Heart right ventricle (tissue), 16 donors: ENCODE measurements around the gene TRABD2B. TPM values are rescaled to one million over a fixed set of nuclear protein-coding genes. Genes with fewer than 3 reads are reported as not detected.

Experiments used
- ATAC-seq, 8 donors: fragments of 200-7000 bp; cut with Tn5 transposase; one replicate each; pipeline ENCODE4 v1.9.1; 2020; ENCODE audit warnings: mild to moderate bottlenecking in 8 of 8, moderate library complexity in 8 of 8, moderate number of reproducible peaks in 1 of 8
- DNase-seq, 2 donors: peaks; one replicate each; pipeline ENCODE4 v3.0.0-alpha.2; 2020
- H3K27ac ChIP-seq, 10 donors: fragments of 200-600 bp; sonication (generic) in 2 of 10; one replicate each; pipeline versions ENCODE4 v1.5.0 to v1.8.0; 2020 to 2022; ENCODE audit warnings: mild to moderate bottlenecking in 3 of 10
- H3K27me3 ChIP-seq, 7 donors: fragments of 200-600 bp; one replicate each; pipeline ENCODE4 v1.8.0; 2021 to 2022; ENCODE audit warnings: mild to moderate bottlenecking in 2 of 7
- H3K36me3 ChIP-seq, 9 donors: fragments of 200-600 bp; sonication (generic) in 1 of 9; one replicate each; pipeline versions ENCODE4 v1.5.0 to v1.8.0; 2020 to 2022; ENCODE audit warnings: mild to moderate bottlenecking in 2 of 9
- H3K4me1 ChIP-seq, 9 donors: fragments of 200-600 bp; sonication (generic) in 1 of 9; one replicate each; pipeline versions ENCODE4 v1.5.0 to v1.8.0; 2020 to 2022; ENCODE audit warnings: mild to moderate bottlenecking in 4 of 9
- H3K4me3 ChIP-seq, 10 donors: fragments of 200-600 bp; sonication (generic) in 2 of 10; one replicate each; pipeline versions ENCODE4 v1.5.0 to v1.8.0; 2020 to 2022; ENCODE audit warnings: mild to moderate bottlenecking in 7 of 10, moderate library complexity in 2 of 10
- H3K9me3 ChIP-seq, 11 donors: fragments of 200-600 bp in 10 of 11; sonication (generic) in 2 of 11; one replicate each; pipeline versions ENCODE4 v1.5.0 to v1.8.0; 2013 to 2022; ENCODE audit warnings: mild to moderate bottlenecking in 2 of 11, control low read depth in 1 of 11, moderate library complexity in 1 of 11
- WGBS, 2 donors: extraction: QIAGEN DNeasy Blood & Tissue Kit; methylation state at CpG; one replicate each; pipeline ENCODE4 v1.1.7; 2013; ENCODE audit warnings: inconsistent platforms in 1 of 2; 5-methylcytosine and 5-hydroxymethylcytosine counted together
- intact Hi-C, 10 donors: fragments of 100-400 bp; cut with DNase I; formaldehyde crosslinking; loops; one replicate each; pipeline versions ENCODE4 v1.11.1 to v1.14.2; 2022
- polyA plus RNA-seq, 2 donors: library from polyadenylated mRNA; stranded (reverse); fragments of 200-250 nt; gene quantifications; one replicate each; pipeline ENCODE4 v1.2.3, GENCODE V29; 2013
- total RNA-seq, 10 donors: library from RNA; stranded (reverse); fragmentation: NEBNext Ultra II Directional in 3 of 10; extraction: Animal tissue kit (Norgen Biotek cat#: 25700) in 3 of 10; gene quantifications; one replicate each; pipeline versions ENCODE4 v1.2.1 to v1.2.4, GENCODE V29; 2021 to 2023
- TF ChIP-seq, protein P1 (sequence below), 9 donors: fragments of 200-600 bp; sonication (generic) in 2 of 9; IDR thresholded peaks; one replicate each; pipeline versions ENCODE4 v1.5.0 to v1.8.0; 2021 to 2022; ENCODE audit warnings: antibody characterized with exemption in 9 of 9, mild to moderate bottlenecking in 5 of 9, moderate library complexity in 1 of 9
- donor health status: Arrhythmogenic right ventricular cardiomyopathy.
- donor health status: ischemic (EF 13 %, LVEDD 7.1; RV severe dilation, severe dysfunction).
- donor health status: healthy with polysubstance abuse.
- donor health status: DM: no; HTN: yes; CAD: no.
- donor health status: DM: no; HTN: no; CAD: no.
- donor health status: ischemic (EF 25% LVEDD 6.9; RV normal size, moderate dysfunction).
- donor health status: ischemic (EF 25% LVEDD 5.7; RV mildly dilated, moderate dysfunction).
- donor health status: healthy.
- donor health status: DM: yes; HTN: yes; CAD: no.
- donor health status: Ischemic cardiomyopathy.
- donor health status: ischemic (EF 35%, LVEDD 5.7; RV mildly dilated, moderate dysfunction).
- donor health status: nonischemic (EF 11% LVEDD 7.7; RV severe dilation, severe dysfunction).
- donor health status: DM: yes; HTN: yes; CAD: no.
- donor health status: PGD.
- donor health status: ischemic (EF 29% LVEDD 5.4; RV normal size, mild dysfunction).
- donor health status: nonischemic (EF 23%, LVEDD 6.1; RV moderate dilation, normal function).

The TRABD2B gene
- total and polyA plus RNA-seq, 12 donors = 0.21 to 1.1 (median 0.53) TPM

- intact Hi-C loops = no loop called here
- peaks cover 0 to 29% (median 7%) of the 10 kb centered on the region in 9 donors for H3K4me1 ChIP-seq
- WGBS, 2 donors = 56 to 69% methylated on average over 12 of the region's 12 CpGs
- no peaks in the 10 kb centered on the region for H3K9me3 ChIP-seq
- H3K27ac ChIP-seq = peak overlapping the region in 2 of 10 donors; percentile 31 to 37
- H3K36me3 ChIP-seq = no peaks in the 10 kb centered on the region
- DNase-seq (peak in 1 of 2 donors; percentile 19), ATAC-seq (peak in 6 of 8 donors; percentile 32 to 76 (median 58))
- H3K4me3 ChIP-seq = no peak overlapping the region
- TF ChIP-seq, protein P1, sequence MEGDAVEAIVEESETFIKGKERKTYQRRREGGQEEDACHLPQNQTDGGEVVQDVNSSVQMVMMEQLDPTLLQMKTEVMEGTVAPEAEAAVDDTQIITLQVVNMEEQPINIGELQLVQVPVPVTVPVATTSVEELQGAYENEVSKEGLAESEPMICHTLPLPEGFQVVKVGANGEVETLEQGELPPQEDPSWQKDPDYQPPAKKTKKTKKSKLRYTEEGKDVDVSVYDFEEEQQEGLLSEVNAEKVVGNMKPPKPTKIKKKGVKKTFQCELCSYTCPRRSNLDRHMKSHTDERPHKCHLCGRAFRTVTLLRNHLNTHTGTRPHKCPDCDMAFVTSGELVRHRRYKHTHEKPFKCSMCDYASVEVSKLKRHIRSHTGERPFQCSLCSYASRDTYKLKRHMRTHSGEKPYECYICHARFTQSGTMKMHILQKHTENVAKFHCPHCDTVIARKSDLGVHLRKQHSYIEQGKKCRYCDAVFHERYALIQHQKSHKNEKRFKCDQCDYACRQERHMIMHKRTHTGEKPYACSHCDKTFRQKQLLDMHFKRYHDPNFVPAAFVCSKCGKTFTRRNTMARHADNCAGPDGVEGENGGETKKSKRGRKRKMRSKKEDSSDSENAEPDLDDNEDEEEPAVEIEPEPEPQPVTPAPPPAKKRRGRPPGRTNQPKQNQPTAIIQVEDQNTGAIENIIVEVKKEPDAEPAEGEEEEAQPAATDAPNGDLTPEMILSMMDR (IDR thresholded peaks at IDR 0.05) = no peak
- H3K27me3 ChIP-seq = peaks cover 0 to 4% (median 0%) of the 10 kb centered on the region in 7 donors
Observed at GRCh38 chr1:47814612-47815395, 182.4 kb downstream of the TRABD2B start.

DNA sequence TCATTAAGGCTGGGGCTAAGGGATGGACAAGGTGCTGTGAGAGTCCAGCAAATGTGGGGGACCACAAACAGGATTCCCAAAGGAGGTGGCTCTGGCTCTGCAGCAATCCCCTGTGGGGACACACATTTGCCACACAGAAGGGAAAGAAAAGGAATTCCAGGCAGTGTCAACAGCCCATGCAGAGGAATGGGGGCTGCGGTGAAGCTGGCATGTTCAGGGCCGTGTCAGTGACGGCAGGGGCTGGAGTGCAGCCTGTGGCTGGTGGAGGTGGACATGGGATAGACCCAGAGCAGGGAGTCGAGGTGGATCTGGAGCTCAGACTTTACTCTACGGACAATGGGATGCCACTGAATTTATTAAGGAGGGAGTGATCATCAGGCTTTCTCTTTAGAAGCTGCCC lies 183.2 kb downstream of the TRABD2B start:
- no peaks in the 10 kb centered on the region for H3K36me3 ChIP-seq
- DNase-seq (no peak), ATAC-seq (peak in 2 of 8 donors; percentile 4 to 6)
- TF ChIP-seq, protein P1 (IDR thresholded peaks at IDR 0.05) = no peak
- peak overlapping the region in 2 of 10 donors; percentile 31 to 37 for H3K27ac ChIP-seq
- H3K4me1 ChIP-seq = peaks cover 0 to 28% (median 7%) of the 10 kb centered on the region in 9 donors
- H3K4me3 ChIP-seq = no peak overlapping the region
- 58 to 77% methylated on average over 5 of the region's 5 CpGs for WGBS, 2 donors
- peaks cover 0 to 4% (median 0%) of the 10 kb centered on the region in 7 donors for H3K27me3 ChIP-seq
- no peaks in the 10 kb centered on the region for H3K9me3 ChIP-seq
- intact Hi-C loops = no loop called here

GRCh38 chr1:47812904-47813514 lies 184.2 kb downstream of the TRABD2B start:
- intact Hi-C loops = no loop called here
- peaks cover 0 to 28% (median 7%) of the 10 kb centered on the region in 9 donors for H3K4me1 ChIP-seq
- peaks cover 0 to 4% (median 0%) of the 10 kb centered on the region in 7 donors for H3K27me3 ChIP-seq
- no peaks in the 10 kb centered on the region for H3K9me3 ChIP-seq
- DNase-seq (no peak), ATAC-seq (no peak)
- H3K27ac ChIP-seq = no peak overlapping the region
- WGBS, 2 donors = 75 to 76% methylated on average over 7 of the region's 7 CpGs
- no peaks in the 10 kb centered on the region for H3K36me3 ChIP-seq
- no peak overlapping the region for H3K4me3 ChIP-seq
- TF ChIP-seq, protein P1 (IDR thresholded peaks at IDR 0.05) = no peak

- no peak for DNase-seq
- intact Hi-C loops = no loop called here
- TF ChIP-seq, protein P1 (IDR thresholded peaks at IDR 0.05) = no peak
- Histone ChIP-seq H3K27me3 (peaks cover 0 to 4% (median 0%) of the 10 kb centered on the region in 7 donors), H3K4me1 (peaks cover 0 to 28% (median 7%) of the 10 kb centered on the region in 9 donors), H3K36me3 (no peaks in the 10 kb centered on the region), H3K27ac (no peak overlapping the region), H3K9me3 (no peaks in the 10 kb centered on the region), H3K4me3 (no peak overlapping the region)
- WGBS, 2 donors = 76 to 77% methylated on average over 9 of the region's 9 CpGs
- no peak for ATAC-seq
Observed at GRCh38 chr1:47810964-47811682, 186.1 kb downstream of the TRABD2B start.
